Neutrophil (primary cell): ENCODE measurements around the gene CBX7.

Experiments
- H3K27ac ChIP-seq: fragments of 200-600 bp; sonication (generic); 2 replicates; pipeline ENCODE4 v1.5.1; 2016; ENCODE audit warnings: mild to moderate bottlenecking, moderate library complexity
- H3K27me3 ChIP-seq: fragments of 200-600 bp; sonication (generic); 2 replicates; pipeline ENCODE4 v1.6.0; 2016; ENCODE audit warnings: mild to moderate bottlenecking
- H3K36me3 ChIP-seq: fragments of 200-600 bp; sonication (generic); 2 replicates; pipeline ENCODE4 v1.5.1; 2017
- H3K4me1 ChIP-seq, 2 experiments: fragments of 200-600 bp in 1 of 2; sonication (generic) in 1 of 2; 1 replicate in 1 of 2; 2 replicates in 1 of 2; pipeline versions ENCODE4 v1.5.1 to v1.6.1; 2013 to 2016; ENCODE audit warnings: low read depth in 1 of 2, low read length in 1 of 2, mild to moderate bottlenecking in 1 of 2, moderate library complexity in 1 of 2; ENCODE audit not compliant: control insufficient read depth in 1 of 2, insufficient read depth in 1 of 2
- H3K4me3 ChIP-seq, 2 experiments: fragments of 200-600 bp in 1 of 2; sonication (generic) in 1 of 2; 1 replicate in 1 of 2; 2 replicates in 1 of 2; pipeline ENCODE4 v1.5.1; 2013 to 2016; ENCODE audit warnings: low read depth in 1 of 2, low read length in 1 of 2, mild to moderate bottlenecking in 1 of 2, moderate library complexity in 1 of 2
- H3K9me3 ChIP-seq: fragments of 200-600 bp; sonication (generic); 2 replicates; pipeline ENCODE4 v1.5.1; 2016
- TF ChIP-seq, protein P1 (sequence below): fragments of 200-600 bp; sonication (generic); IDR thresholded peaks from 2 replicates; pipeline ENCODE4 v1.5.1; 2016; ENCODE audit warnings: antibody characterized with exemption

The CBX7 gene

DNA sequence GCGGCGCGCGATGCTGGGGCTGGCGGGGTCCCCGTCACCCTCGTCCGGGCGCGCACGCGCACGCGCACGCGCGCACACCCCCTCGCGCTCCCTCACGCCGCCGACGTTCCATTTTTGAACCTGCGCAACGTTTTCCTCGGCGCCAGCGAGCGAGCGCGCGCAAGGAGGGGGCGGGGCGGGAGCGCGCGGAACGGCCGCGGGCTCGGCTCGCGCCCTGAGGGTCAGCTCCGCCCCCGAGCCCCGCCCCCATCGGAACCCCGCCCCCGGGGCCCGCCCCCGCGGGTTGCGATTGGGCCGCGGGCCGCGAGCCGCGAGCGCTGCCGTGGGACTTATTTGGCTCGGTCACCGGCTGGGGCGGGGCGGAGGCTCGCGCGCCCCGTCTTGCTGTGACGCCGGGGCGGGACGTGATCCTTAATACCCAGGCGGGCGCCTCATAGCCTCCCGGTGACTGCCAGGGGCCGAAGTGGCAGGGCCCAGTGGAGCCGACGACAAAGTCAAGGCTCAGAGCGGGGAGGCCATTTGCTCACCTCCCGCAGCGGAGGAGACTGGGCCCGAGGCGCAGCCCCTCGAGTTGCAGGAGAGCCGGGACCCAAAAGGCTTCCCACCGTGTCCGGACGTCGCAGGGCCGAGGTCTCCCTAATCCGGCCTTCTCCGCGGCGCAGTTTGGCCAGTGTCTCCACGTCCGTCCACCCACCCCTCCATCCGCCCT, at the start of gene CBX7:
CBX7 (minus strand) TSS at position 170 of the 709 bp plus-strand sequence. CDS start 236 bp downstream, outside the sequence.
- TF ChIP-seq, protein P1, sequence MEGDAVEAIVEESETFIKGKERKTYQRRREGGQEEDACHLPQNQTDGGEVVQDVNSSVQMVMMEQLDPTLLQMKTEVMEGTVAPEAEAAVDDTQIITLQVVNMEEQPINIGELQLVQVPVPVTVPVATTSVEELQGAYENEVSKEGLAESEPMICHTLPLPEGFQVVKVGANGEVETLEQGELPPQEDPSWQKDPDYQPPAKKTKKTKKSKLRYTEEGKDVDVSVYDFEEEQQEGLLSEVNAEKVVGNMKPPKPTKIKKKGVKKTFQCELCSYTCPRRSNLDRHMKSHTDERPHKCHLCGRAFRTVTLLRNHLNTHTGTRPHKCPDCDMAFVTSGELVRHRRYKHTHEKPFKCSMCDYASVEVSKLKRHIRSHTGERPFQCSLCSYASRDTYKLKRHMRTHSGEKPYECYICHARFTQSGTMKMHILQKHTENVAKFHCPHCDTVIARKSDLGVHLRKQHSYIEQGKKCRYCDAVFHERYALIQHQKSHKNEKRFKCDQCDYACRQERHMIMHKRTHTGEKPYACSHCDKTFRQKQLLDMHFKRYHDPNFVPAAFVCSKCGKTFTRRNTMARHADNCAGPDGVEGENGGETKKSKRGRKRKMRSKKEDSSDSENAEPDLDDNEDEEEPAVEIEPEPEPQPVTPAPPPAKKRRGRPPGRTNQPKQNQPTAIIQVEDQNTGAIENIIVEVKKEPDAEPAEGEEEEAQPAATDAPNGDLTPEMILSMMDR = peak; percentile 6
- peak within 1 kb of the TSS; percentile 88 for H3K27ac ChIP-seq
- peaks cover 27% of the 10 kb centered on the region for H3K36me3 ChIP-seq
- peaks cover 25 to 29% of the 10 kb centered on the region in 2 experiments for H3K4me1 ChIP-seq
- H3K9me3 ChIP-seq = no peaks in the 10 kb centered on the region
- peaks cover 48% of the 10 kb centered on the region for H3K27me3 ChIP-seq
- peak within 1 kb of the TSS; percentile 94 to 97 for H3K4me3 ChIP-seq

DNA sequence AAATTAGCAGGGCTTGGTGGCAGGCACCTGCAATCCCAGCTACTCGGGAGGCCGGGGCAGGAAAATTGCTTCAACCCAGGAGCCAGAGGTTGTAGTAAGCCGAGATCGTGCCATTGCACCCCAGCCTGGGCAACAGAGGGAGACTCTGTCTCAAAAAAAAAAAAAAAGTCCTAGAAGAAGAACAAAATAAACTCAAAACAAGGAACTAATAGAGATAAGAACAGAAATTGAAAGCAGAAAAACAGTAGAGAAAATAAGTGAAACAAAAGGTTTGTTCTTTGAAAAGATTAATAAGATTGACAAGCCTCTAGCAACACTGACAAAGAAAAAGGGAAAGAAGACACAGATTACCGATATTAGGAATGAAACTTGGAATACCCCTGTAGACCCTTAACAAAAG, 45.1 kb upstream of the CBX7 start:
- peaks cover 47% of the 10 kb centered on the region for H3K27me3 ChIP-seq
- H3K36me3 ChIP-seq = no peaks in the 10 kb centered on the region
- TF ChIP-seq, protein P1 = no peak
- peaks cover 0 to 4% of the 10 kb centered on the region in 2 experiments for H3K4me1 ChIP-seq
- no peak overlapping the region for H3K4me3 ChIP-seq
- no peaks in the 10 kb centered on the region for H3K9me3 ChIP-seq
- no peak overlapping the region for H3K27ac ChIP-seq

DNA sequence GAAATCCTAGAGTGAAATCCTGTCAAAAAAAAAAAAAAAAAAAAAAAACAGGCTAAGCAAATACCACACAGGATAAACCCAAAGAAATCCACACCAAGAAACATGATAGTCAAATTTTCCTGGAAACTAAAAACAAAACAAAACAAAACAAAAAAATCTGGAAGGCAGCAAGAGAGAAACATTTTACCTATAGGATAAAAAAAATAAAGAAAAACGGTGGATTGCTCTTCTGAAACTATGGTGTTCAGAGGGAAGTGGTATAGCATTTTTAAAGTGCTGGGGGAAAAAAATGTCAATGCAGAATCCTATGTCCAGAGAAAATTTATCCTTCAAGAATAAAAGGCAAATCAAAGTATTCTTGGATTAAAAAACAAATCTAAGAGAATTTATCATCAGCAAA, 41.6 kb upstream of the CBX7 start:
- TF ChIP-seq, protein P1 = no peak
- Histone ChIP-seq H3K36me3 (no peaks in the 10 kb centered on the region), H3K9me3 (no peaks in the 10 kb centered on the region), H3K27me3 (peaks cover 73% of the 10 kb centered on the region), H3K4me3 (no peak overlapping the region), H3K27ac (no peak overlapping the region), H3K4me1 (peaks cover 0 to 4% of the 10 kb centered on the region in 2 experiments)

DNA sequence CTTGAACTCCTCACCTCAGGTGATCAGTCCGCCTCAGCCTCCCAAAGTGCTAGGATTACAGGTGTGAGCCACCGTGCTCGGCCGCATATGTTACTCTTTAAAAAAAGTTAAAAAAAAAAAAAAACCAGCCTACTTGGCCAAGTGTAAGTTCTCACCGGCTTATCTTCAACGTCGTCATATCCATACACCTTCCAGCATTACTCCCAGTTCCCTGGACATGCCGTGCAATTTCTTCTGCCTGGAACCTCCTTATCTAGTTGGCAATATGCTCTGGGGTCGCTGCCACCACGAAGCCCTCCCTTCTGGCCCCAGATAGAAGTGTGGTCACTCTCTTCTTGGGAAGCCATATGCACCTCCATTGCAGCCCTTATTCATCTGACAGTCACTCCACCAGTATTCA, 36.3 kb upstream of the CBX7 start:
- Histone ChIP-seq H3K36me3 (no peaks in the 10 kb centered on the region), H3K27me3 (peaks cover 69% of the 10 kb centered on the region), H3K27ac (no peak overlapping the region), H3K9me3 (no peaks in the 10 kb centered on the region), H3K4me1 (peaks cover 10% of the 10 kb centered on the region in 2 experiments), H3K4me3 (no peak overlapping the region)
- TF ChIP-seq, protein P1 = no peak

DNA sequence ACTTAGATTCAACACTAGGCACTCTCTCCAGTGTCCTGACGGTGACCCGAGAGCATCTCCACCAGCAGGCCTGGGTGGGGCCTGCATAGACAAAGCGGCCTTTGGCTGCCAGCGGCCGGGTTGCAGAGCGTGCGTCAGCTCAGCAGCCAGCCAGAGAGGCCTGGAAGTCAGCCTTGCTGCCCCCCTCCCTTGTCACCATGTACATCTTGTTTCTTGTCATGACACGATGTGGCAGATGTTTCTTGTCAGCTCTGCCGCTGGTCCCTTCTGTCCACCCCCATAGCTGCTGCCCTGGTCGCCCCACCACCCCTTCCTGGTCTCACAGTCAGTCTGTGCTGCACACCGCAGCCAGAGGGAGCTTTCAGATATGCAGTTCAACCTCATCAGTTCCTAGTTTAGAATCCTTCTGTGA, 33.1 kb upstream of the CBX7 start:
- Histone ChIP-seq H3K27me3 (peaks cover 41% of the 10 kb centered on the region), H3K36me3 (no peaks in the 10 kb centered on the region), H3K9me3 (no peaks in the 10 kb centered on the region), H3K4me1 (peaks cover 10 to 14% of the 10 kb centered on the region in 2 experiments), H3K4me3 (no peak overlapping the region), H3K27ac (no peak overlapping the region)
- TF ChIP-seq, protein P1 = no peak
